GM12891 (cell line): ENCODE results near the gene CYP2B6.
"Not testable (repeated sequence)": the region's sequence is repeated elsewhere in the genome, so short reads cannot be mapped to it uniquely, and the experiment has no call there.

ENCODE experiments used
- DNase-seq: peaks from one replicate; pipeline ENCODE4 v3.0.0; 2011; ENCODE audit warnings: low spot score; ENCODE audit not compliant: insufficient read length
- FAIRE-seq: peaks from 2 replicates; lab custom pipeline; 2011; peaks lifted over from hg19 to GRCh38; lab: Jason Lieb, UNC
- PAX5 ChIP-seq: IDR thresholded peaks from 2 replicates; pipeline ENCODE4 v1.6.1; 2011; ENCODE audit warnings: low read length, moderate library complexity, mild to moderate bottlenecking; ENCODE audit not compliant: insufficient read depth, severe bottlenecking
- POLR2A ChIP-seq: IDR thresholded peaks from 2 replicates; pipeline ENCODE4 v1.6.1; 2011; ENCODE audit warnings: low read depth, low read length, control low read depth
- POLR2AphosphoS5 ChIP-seq: IDR thresholded peaks from 2 replicates; pipeline ENCODE4 v1.6.1; 2011; ENCODE audit warnings: low read depth, low read length, control low read depth
- POU2F2 ChIP-seq: IDR thresholded peaks from 2 replicates; pipeline ENCODE4 v1.6.1; 2011; ENCODE audit warnings: low read depth, mild to moderate bottlenecking, control low read depth, low read length, moderate library complexity
- SPI1 ChIP-seq: IDR thresholded peaks from 2 replicates; pipeline ENCODE4 v1.6.1; 2011; ENCODE audit warnings: low read depth, low read length, control low read depth
- TAF1 ChIP-seq: IDR thresholded peaks from 2 replicates; pipeline ENCODE4 v1.6.1; 2011; ENCODE audit warnings: low read depth, low read length, control low read depth

CYP2B6 gene

GRCh38 chr19:40981591-40981990 is 9.5 kb upstream of the CYP2B6 start:
- no peak for FAIRE-seq
- TF ChIP-seq TAF1 (no peak), POLR2A (no peak), POLR2AphosphoS5 (no peak), POU2F2 (no peak), SPI1 (no peak), PAX5 (no peak)
- DNase-seq = no peak

- TF ChIP-seq TAF1 = no peak
- no peak for TF ChIP-seq PAX5
- no peak for TF ChIP-seq POLR2A
- no peak for TF ChIP-seq SPI1
- no peak for TF ChIP-seq POU2F2
- no peak for TF ChIP-seq POLR2AphosphoS5
- FAIRE-seq (no peak), DNase-seq (no peak)
Observed at GRCh38 chr19:40982594-40983101, 8.4 kb upstream of the CYP2B6 start.

GRCh38 chr19:40989453-40989852 is 1.6 kb upstream of the CYP2B6 start:
- TF ChIP-seq TAF1 = no peak
- no peak for TF ChIP-seq POLR2A
- no peak for TF ChIP-seq POU2F2
- TF ChIP-seq PAX5 = no peak
- TF ChIP-seq POLR2AphosphoS5 = no peak
- TF ChIP-seq SPI1 = no peak
- FAIRE-seq (no peak), DNase-seq (no peak)

GRCh38 chr19:40995355-40995754 is 4.3 kb downstream of the CYP2B6 start:
- FAIRE-seq (no peak), DNase-seq (no peak)
- no peak for TF ChIP-seq POU2F2
- TF ChIP-seq SPI1 = no peak
- no peak for TF ChIP-seq TAF1
- TF ChIP-seq POLR2AphosphoS5 = no peak
- no peak for TF ChIP-seq PAX5
- TF ChIP-seq POLR2A = no peak

- DNase-seq, FAIRE-seq: not testable (repeated sequence)
Observed at GRCh38 chr19:40999018-40999417, 7.9 kb downstream of the CYP2B6 start.

- FAIRE-seq (no peak), DNase-seq (no peak)
- TF ChIP-seq PAX5 (no peak), TAF1 (no peak), POU2F2 (no peak), SPI1 (no peak), POLR2AphosphoS5 (no peak), POLR2A (no peak)
Observed at GRCh38 chr19:41000310-41000737, 9.2 kb downstream of the CYP2B6 start.

- FAIRE-seq = no peak
- TF ChIP-seq POLR2A (no peak), SPI1 (no peak), PAX5 (no peak), POU2F2 (no peak), POLR2AphosphoS5 (no peak), TAF1 (no peak)
- no peak for DNase-seq
Observed at GRCh38 chr19:41001243-41001971, 10.3 kb downstream of the CYP2B6 start.

- FAIRE-seq, DNase-seq: not testable (repeated sequence)
Observed at GRCh38 chr19:41003656-41004055, 12.6 kb downstream of the CYP2B6 start.

- DNase-seq = no peak
- TF ChIP-seq POLR2AphosphoS5 (no peak), POU2F2 (no peak)
- FAIRE-seq = no peak
Observed at GRCh38 chr19:41009700-41010235, 18.7 kb downstream of the CYP2B6 start.

GRCh38 chr19:41013359-41013758 is 22.3 kb downstream of the CYP2B6 start:
- TF ChIP-seq TAF1 (no peak), POU2F2 (no peak), POLR2AphosphoS5 (no peak), POLR2A (no peak), SPI1 (no peak), PAX5 (no peak)
- DNase-seq = no peak
- no peak for FAIRE-seq
